ENCODE data around the gene GIGYF2. TPM values are rescaled to one million over a fixed set of nuclear protein-coding genes. Genes with fewer than 3 reads are reported as not detected.

Gene GIGYF2
- total RNA-seq, 1 donor from 2014 or later = 61.1 TPM

DNA sequence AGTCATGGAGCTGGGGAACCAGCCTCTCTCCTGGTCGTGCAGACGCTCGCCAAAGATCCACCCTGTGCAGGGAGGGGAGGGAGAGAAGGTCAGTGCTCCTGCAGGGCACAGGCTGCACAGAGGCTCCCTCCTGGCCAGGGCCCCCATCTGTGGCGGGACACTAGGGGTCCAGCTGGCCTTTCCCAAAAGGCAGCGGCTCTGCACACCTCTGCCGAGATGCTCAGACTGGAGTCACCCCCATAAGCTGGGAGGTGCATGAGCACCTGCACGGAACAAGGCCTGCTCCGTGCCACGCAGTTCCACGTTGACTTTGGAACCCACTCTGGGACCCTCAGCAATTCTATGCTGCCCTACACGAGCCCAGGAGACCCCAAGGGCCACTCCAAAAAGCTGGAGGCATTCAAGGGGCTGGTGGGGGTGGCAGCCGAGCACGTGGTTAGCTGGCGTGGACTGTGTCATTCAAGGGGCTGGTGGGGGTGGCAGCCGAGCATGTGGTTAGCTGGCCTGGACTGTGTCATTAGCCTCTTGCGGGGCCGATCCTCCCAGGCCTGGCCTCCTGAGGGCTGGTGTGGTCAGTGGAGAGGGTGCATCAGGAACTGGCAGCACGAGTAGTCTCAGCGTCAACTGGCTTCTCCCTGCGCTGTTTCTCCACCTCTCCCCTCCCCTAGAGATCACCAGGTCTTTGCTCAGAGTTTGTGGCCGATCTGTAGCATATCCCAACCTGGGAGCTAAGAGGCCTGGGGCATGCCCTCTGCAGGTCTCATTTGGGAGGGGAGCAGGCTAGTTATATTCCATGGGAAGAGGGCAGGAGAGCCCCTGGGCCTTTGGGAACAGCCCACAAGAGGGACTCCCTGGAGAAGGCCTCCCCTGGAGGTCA is 182.7 kb downstream of the GIGYF2 start:
- peaks cover 9% of the 10 kb centered on the region for H3K4me1 Mint-ChIP-seq (ENCODE audit: unreplicated experiment)
- H3K9me3 Mint-ChIP-seq (ENCODE audit: unreplicated experiment) = no peaks in the 10 kb centered on the region
- H3K4me3 Mint-ChIP-seq (ENCODE audit: unreplicated experiment) = no peak overlapping the region
- no peak for DNase-seq (ENCODE audit: low spot score)
- peaks cover 15% of the 10 kb centered on the region for H3K27me3 Mint-ChIP-seq (ENCODE audit: unreplicated experiment)
- peaks cover 4% of the 10 kb centered on the region for H3K36me3 Mint-ChIP-seq (ENCODE audit: low read depth, unreplicated experiment)
- no peak overlapping the region for H3K27ac Mint-ChIP-seq (ENCODE audit: unreplicated experiment)
- TF ChIP-seq, protein P1, sequence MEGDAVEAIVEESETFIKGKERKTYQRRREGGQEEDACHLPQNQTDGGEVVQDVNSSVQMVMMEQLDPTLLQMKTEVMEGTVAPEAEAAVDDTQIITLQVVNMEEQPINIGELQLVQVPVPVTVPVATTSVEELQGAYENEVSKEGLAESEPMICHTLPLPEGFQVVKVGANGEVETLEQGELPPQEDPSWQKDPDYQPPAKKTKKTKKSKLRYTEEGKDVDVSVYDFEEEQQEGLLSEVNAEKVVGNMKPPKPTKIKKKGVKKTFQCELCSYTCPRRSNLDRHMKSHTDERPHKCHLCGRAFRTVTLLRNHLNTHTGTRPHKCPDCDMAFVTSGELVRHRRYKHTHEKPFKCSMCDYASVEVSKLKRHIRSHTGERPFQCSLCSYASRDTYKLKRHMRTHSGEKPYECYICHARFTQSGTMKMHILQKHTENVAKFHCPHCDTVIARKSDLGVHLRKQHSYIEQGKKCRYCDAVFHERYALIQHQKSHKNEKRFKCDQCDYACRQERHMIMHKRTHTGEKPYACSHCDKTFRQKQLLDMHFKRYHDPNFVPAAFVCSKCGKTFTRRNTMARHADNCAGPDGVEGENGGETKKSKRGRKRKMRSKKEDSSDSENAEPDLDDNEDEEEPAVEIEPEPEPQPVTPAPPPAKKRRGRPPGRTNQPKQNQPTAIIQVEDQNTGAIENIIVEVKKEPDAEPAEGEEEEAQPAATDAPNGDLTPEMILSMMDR (IDR thresholded peaks at IDR 0.05; ENCODE audit: unreplicated experiment) = no peak

GRCh38 chr2:232880764-232881351 is 183.7 kb downstream of the GIGYF2 start:
- Mint-ChIP-seq H3K27me3 (ENCODE audit: unreplicated experiment) (peaks cover 7% of the 10 kb centered on the region), H3K9me3 (ENCODE audit: unreplicated experiment) (no peaks in the 10 kb centered on the region), H3K4me1 (ENCODE audit: unreplicated experiment) (peaks cover 9% of the 10 kb centered on the region), H3K4me3 (ENCODE audit: unreplicated experiment) (no peak overlapping the region), H3K36me3 (ENCODE audit: low read depth, unreplicated experiment) (peaks cover 4% of the 10 kb centered on the region), H3K27ac (ENCODE audit: unreplicated experiment) (no peak overlapping the region)
- TF ChIP-seq, protein P1 (IDR thresholded peaks at IDR 0.05; ENCODE audit: unreplicated experiment) = no peak
- DNase-seq (ENCODE audit: low spot score) = no peak

- Mint-ChIP-seq H3K4me3 (ENCODE audit: unreplicated experiment) (no peak overlapping the region), H3K27ac (ENCODE audit: unreplicated experiment) (no peak overlapping the region), H3K36me3 (ENCODE audit: low read depth, unreplicated experiment) (peaks cover 4% of the 10 kb centered on the region), H3K27me3 (ENCODE audit: unreplicated experiment) (peaks cover 9% of the 10 kb centered on the region), H3K9me3 (ENCODE audit: unreplicated experiment) (no peaks in the 10 kb centered on the region), H3K4me1 (ENCODE audit: unreplicated experiment) (peaks cover 9% of the 10 kb centered on the region)
- DNase-seq (ENCODE audit: low spot score) = no peak
- TF ChIP-seq, protein P1 (IDR thresholded peaks at IDR 0.05; ENCODE audit: unreplicated experiment) = no peak
These were observed 185.0 kb downstream of the GIGYF2 start for GRCh38 chr2:232882085-232882484.

GRCh38 chr2:232882505-232883115 is 185.5 kb downstream of the GIGYF2 start:
- Mint-ChIP-seq H3K27me3 (ENCODE audit: unreplicated experiment) (peaks cover 8% of the 10 kb centered on the region), H3K4me1 (ENCODE audit: unreplicated experiment) (peaks cover 6% of the 10 kb centered on the region), H3K4me3 (ENCODE audit: unreplicated experiment) (no peak overlapping the region), H3K36me3 (ENCODE audit: low read depth, unreplicated experiment) (peaks cover 2% of the 10 kb centered on the region), H3K9me3 (ENCODE audit: unreplicated experiment) (no peaks in the 10 kb centered on the region), H3K27ac (ENCODE audit: unreplicated experiment) (no peak overlapping the region)
- no peak for DNase-seq (ENCODE audit: low spot score)
- TF ChIP-seq, protein P1 (IDR thresholded peaks at IDR 0.05; ENCODE audit: unreplicated experiment) = no peak
